Cardiac muscle cell (in vitro differentiated cells and primary cell): ENCODE results near the gene CRIM1. TPM values are rescaled to one million over a fixed set of nuclear protein-coding genes. Genes with fewer than 3 reads are reported as not detected.
A peak's percentile ranks its signal among the peaks of the same experiment; 100 is the strongest.

Source experiments
- DNase-seq, 2 donors: peaks; one replicate each; pipeline versions ENCODE4 v3.0.0 to v3.0.0-alpha.2; 2010 to 2017; ENCODE audit warnings: low read depth in 1 of 2, low spot score in 1 of 2
- H3K27ac ChIP-seq: fragments of 200-600 bp; sonication (generic); 2 replicates; pipeline ENCODE4 v1.5.1; 2016
- H3K27me3 ChIP-seq: fragments of 200-600 bp; sonication (generic); 2 replicates; pipeline ENCODE4 v1.6.0; 2016; ENCODE audit warnings: control low read depth
- H3K36me3 ChIP-seq: fragments of 200-600 bp; sonication (generic); 2 replicates; pipeline ENCODE4 v1.5.1; 2016; ENCODE audit warnings: control low read depth
- H3K4me1 ChIP-seq: fragments of 200-600 bp; sonication (generic); 2 replicates; pipeline ENCODE4 v1.8.1; 2017; ENCODE audit warnings: low read depth, mild to moderate bottlenecking, mixed run types
- H3K4me3 ChIP-seq: fragments of 200-600 bp; sonication (generic); 2 replicates; pipeline ENCODE4 v1.5.1; 2016; ENCODE audit warnings: mild to moderate bottlenecking
- H3K9me3 ChIP-seq: fragments of 200-600 bp; sonication (generic); 2 replicates; pipeline ENCODE4 v1.5.1; 2017; ENCODE audit warnings: low read depth, mild to moderate bottlenecking, control low read depth
- polyA plus RNA-seq: library from polyadenylated mRNA; unstranded; fragments of >200 nt; fragmentation: Nextera tagmentation; extraction: Ambion mirVana; gene quantifications from 2 replicates; pipeline ENCODE4 v1.2.1, GENCODE V29; 2016
- total RNA-seq: library from RNA; depleted of rRNA; stranded (reverse); fragments of >200 nt; gene quantifications from 2 replicates; pipeline ENCODE4 v1.2.3, GENCODE V29; 2016
- TF ChIP-seq, protein P1 (sequence below): IDR thresholded peaks from 2 replicates; pipeline ENCODE4 v1.5.1; 2012; ENCODE audit warnings: low read depth, mild to moderate bottlenecking, low read length

CRIM1 gene
- total and polyA plus RNA-seq, 2 experiments from 2014 or later: 2.4 to 5.4 TPM

DNA sequence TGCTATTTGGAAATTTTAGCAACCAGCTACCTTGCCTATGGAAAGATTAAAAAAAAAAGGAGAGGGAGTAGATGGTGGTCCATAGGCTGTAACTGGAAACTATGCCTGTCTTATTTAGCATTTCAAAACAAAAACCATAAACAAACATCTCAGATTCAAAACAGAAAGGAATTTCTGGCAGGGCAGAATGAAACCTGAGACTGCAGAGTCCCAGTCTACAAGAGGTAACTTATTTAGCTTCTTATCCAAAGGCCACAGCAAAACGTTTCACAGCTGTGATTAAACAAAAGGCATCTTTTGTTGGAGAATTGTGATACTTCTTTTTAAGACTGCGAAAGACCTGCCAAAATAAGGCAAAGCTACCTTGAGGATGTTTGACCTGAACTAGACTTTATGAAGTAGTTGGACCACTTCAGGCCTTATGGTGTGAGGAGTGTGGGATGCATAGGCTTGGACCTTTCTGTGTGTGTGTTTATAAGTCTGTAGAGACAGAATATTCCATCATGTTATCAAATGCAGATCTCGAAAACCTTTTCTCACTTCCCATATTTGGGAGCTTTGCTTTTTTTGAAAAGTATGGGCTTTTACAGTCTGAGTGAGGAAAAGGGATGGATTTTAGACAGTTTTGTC, 11.0 kb downstream of the CRIM1 start:
- Histone ChIP-seq H3K36me3 (no peaks in the 10 kb centered on the region), H3K4me1 (peaks cover 24% of the 10 kb centered on the region), H3K9me3 (no peaks in the 10 kb centered on the region), H3K27me3 (peaks cover 9% of the 10 kb centered on the region), H3K4me3 (no peak overlapping the region), H3K27ac (no peak overlapping the region)
- no peak for DNase-seq
- TF ChIP-seq, protein P1, sequence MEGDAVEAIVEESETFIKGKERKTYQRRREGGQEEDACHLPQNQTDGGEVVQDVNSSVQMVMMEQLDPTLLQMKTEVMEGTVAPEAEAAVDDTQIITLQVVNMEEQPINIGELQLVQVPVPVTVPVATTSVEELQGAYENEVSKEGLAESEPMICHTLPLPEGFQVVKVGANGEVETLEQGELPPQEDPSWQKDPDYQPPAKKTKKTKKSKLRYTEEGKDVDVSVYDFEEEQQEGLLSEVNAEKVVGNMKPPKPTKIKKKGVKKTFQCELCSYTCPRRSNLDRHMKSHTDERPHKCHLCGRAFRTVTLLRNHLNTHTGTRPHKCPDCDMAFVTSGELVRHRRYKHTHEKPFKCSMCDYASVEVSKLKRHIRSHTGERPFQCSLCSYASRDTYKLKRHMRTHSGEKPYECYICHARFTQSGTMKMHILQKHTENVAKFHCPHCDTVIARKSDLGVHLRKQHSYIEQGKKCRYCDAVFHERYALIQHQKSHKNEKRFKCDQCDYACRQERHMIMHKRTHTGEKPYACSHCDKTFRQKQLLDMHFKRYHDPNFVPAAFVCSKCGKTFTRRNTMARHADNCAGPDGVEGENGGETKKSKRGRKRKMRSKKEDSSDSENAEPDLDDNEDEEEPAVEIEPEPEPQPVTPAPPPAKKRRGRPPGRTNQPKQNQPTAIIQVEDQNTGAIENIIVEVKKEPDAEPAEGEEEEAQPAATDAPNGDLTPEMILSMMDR: no peak

DNA sequence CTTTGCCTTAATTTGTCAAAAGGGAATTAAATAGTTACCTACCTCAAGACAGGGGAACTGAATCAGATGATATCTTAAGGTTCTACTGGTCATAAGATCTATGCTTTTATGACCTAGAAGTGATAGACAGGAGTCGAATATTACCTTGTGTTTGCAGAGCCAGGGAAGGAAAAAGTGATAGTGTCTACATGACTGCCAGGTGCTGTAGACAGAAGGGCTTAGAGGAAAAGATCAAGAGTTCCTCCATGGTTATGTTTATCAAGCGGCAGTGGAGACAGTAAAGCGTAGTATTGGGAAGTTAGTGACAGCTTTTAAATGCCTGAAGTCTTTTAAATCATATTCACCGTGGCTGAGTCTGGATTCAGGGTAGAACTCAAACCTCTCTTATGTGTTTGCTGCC, 11.9 kb downstream of the CRIM1 start:
- H3K4me3 ChIP-seq: no peak overlapping the region
- TF ChIP-seq, protein P1: no peak
- H3K9me3 ChIP-seq: no peaks in the 10 kb centered on the region
- peaks cover 3% of the 10 kb centered on the region for H3K27me3 ChIP-seq
- no peak overlapping the region for H3K27ac ChIP-seq
- H3K36me3 ChIP-seq: no peaks in the 10 kb centered on the region
- H3K4me1 ChIP-seq: peaks cover 30% of the 10 kb centered on the region
- no peak for DNase-seq

DNA sequence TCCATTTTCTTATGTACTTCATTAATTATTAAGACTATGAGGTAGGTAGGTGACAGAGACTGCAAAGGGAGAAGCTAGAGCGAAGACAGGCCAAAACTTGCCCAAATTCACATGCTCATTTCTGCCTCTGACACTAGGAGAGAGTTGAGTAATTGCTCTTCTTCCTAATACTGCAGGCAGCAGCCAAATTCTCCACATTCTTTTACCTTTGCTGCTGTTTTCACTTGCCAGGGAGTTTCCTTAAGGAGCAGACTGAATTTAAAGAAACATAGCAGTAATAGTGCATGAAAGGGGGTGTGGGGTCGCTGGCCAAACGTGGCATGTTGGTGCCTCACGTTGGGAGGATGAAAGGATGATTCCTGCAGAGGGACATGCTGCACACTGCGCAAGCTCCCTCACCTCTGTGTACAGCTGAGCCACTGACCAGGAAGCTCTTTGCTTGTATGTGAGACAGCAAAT, 12.3 kb downstream of the CRIM1 start:
- Histone ChIP-seq H3K27ac (no peak overlapping the region), H3K36me3 (no peaks in the 10 kb centered on the region), H3K9me3 (no peaks in the 10 kb centered on the region), H3K27me3 (no peaks in the 10 kb centered on the region), H3K4me1 (peaks cover 30% of the 10 kb centered on the region), H3K4me3 (no peak overlapping the region)
- TF ChIP-seq, protein P1: no peak
- DNase-seq: peak in 1 of 2 donors; percentile 41

DNA sequence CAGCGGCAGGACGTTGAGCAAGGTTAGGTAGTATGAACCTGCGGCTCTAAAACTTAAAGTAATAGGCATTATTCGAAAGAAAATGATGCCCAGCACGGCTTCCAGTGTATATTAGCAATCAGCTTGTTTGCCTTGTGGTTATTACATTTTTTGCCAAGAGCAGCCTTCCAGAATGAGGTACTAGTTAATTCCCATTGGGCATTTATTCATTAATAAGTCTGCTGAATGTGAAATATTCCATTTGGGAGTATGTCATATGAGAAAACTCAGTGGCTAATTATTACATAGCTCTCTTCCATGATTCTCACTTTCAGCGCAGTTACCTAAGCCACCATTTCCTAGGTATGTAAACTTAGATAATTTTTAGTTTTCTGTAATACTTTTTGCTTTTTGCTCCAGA, 12.9 kb downstream of the CRIM1 start:
- Histone ChIP-seq H3K27ac (no peak overlapping the region), H3K4me1 (peaks cover 30% of the 10 kb centered on the region), H3K4me3 (no peak overlapping the region), H3K27me3 (no peaks in the 10 kb centered on the region), H3K36me3 (no peaks in the 10 kb centered on the region), H3K9me3 (no peaks in the 10 kb centered on the region)
- no peak for DNase-seq
- TF ChIP-seq, protein P1: no peak

DNA sequence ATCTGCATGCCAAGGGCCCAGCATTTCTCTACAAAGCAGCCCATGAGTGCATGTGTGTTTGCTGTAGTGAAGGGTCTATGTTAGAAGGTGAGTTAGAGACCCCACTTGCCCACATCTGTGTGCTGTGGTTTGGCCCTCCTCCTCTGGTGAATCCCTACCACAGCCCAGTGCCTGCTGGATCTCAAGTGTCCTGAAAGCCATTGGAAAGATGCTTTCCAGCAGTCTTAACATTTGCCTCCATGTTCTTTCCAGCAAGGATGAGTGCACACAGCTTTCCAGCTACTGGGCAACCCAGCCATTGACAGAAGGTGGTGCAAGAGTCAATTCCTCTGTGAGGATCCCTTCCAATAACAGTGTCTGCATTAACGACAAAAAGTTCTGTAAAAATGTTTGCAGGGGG, 13.6 kb downstream of the CRIM1 start:
- Histone ChIP-seq H3K27ac (no peak overlapping the region), H3K27me3 (no peaks in the 10 kb centered on the region), H3K36me3 (no peaks in the 10 kb centered on the region), H3K4me1 (peaks cover 30% of the 10 kb centered on the region), H3K4me3 (no peak overlapping the region), H3K9me3 (no peaks in the 10 kb centered on the region)
- TF ChIP-seq, protein P1: no peak
- no peak for DNase-seq

DNA sequence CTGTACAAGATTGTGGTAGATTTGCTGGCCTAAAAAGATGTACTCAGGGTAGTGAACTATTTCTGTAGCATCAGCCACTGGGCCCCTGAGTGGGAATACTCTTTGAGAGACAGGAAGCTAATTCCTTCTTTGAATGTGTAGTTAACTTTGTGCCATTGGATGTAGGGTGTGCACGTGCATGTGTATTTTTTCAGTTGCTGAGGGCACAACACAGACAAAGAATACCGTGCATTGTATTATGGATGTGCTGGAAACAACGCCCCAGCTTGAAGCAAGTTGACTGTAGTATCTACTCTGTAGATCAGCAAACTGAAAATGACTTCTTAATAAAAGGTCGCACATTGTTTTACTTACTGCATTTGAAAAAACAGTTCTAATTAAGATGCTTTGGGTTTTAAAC, 14.1 kb downstream of the CRIM1 start:
- TF ChIP-seq, protein P1: no peak
- Histone ChIP-seq H3K4me1 (peaks cover 30% of the 10 kb centered on the region), H3K9me3 (no peaks in the 10 kb centered on the region), H3K4me3 (no peak overlapping the region), H3K36me3 (no peaks in the 10 kb centered on the region), H3K27me3 (no peaks in the 10 kb centered on the region), H3K27ac (no peak overlapping the region)
- DNase-seq: no peak
